LNCaP clone FGC (cell line): ENCODE data around the gene GPR83.
"Not testable (repeated sequence)": the region's sequence is repeated elsewhere in the genome, so short reads cannot be mapped to it uniquely, and the experiment has no call there.

Experiments used
- DNase-seq: peaks from one replicate; pipeline ENCODE4 v3.0.0-alpha.2; 2011; ENCODE audit warnings: low read depth
- H3K4me3 ChIP-seq: 2 replicates; pipeline ENCODE4 v1.5.1; 2011; ENCODE audit warnings: mild to moderate bottlenecking, low read depth, low read length, control low read depth
- CTCF ChIP-seq: IDR thresholded peaks from 2 replicates; pipeline ENCODE4 v1.5.1; 2012; ENCODE audit warnings: mild to moderate bottlenecking; ENCODE audit not compliant: control insufficient read depth, insufficient read depth; ENCODE audit errors: extremely low read depth

Gene GPR83

GRCh38 chr11:94405062-94405833 lies 4.0 kb upstream of the GPR83 start:
- TF ChIP-seq CTCF, result no peak
- H3K4me3 ChIP-seq, result no peak overlapping the region
- no peak for DNase-seq

- no peak for TF ChIP-seq CTCF
- no peak for DNase-seq
These were observed 1.1 kb upstream of the GPR83 start for GRCh38 chr11:94402355-94402754.

GRCh38 chr11:94401773-94402265 lies 600 bp upstream of the GPR83 start:
- no peak overlapping the region for H3K4me3 ChIP-seq
- no peak for TF ChIP-seq CTCF
- DNase-seq, result no peak

More at GRCh38 chr11:94402355-94402754, 1.1 kb upstream of the GPR83 start:
- no peak overlapping the region for H3K4me3 ChIP-seq

GRCh38 chr11:94400457-94400838 lies 771 bp downstream of the GPR83 start:
- no peak for TF ChIP-seq CTCF
- no peak for DNase-seq
- no peak overlapping the region for H3K4me3 ChIP-seq

GRCh38 chr11:94400050-94400449 lies 1.2 kb downstream of the GPR83 start:
- DNase-seq, result no peak
- TF ChIP-seq CTCF, result no peak
- H3K4me3 ChIP-seq, result no peak overlapping the region

- H3K4me3 ChIP-seq, result no peak overlapping the region
- TF ChIP-seq CTCF, result no peak
- no peak for DNase-seq
These were observed 3.1 kb downstream of the GPR83 start for GRCh38 chr11:94398101-94398500.

GRCh38 chr11:94396282-94396681 lies 4.9 kb downstream of the GPR83 start:
- no peak for DNase-seq
- no peak overlapping the region for H3K4me3 ChIP-seq
- TF ChIP-seq CTCF, result no peak

GRCh38 chr11:94391937-94392336 lies 9.3 kb downstream of the GPR83 start:
- not testable (repeated sequence) for H3K4me3 ChIP-seq, DNase-seq
